GM12874 (cell line): Measurements from ENCODE around the gene HES2.

Experiments
- TF ChIP-seq, protein P1 (sequence below): IDR thresholded peaks from 2 replicates; pipeline ENCODE4 v1.5.1; 2011; ENCODE audit warnings: low read depth, mild to moderate bottlenecking, control low read depth, low read length, moderate library complexity; ENCODE audit not compliant: insufficient read depth

The HES2 gene

DNA sequence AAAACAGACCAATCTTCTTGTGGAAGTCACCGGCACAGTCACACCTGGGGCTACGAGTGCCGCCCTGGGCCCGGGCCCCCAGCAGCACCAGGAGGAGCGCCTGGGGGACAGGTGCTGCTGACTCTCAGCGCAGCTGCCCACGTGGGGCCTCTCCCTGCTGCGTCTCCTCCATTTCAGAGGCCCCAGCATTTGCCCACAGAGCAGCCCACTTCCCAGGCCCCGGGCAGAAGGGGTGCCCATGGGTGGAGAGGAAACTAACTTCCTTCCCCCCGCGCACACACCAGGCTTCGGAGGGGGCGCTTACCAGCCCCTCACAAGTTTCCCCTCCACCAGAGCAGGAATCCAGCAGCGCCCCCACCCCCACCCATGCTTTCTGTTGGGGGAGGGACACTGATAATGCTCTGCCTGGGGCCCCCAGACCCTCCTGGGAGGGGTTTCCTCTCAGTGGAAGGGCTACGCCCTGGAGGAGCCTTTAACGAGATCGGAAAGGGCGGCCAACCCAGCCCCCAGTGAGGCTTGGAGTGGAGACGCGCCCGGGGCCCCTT is 45.8 kb upstream of the HES2 start:
- TF ChIP-seq, protein P1, sequence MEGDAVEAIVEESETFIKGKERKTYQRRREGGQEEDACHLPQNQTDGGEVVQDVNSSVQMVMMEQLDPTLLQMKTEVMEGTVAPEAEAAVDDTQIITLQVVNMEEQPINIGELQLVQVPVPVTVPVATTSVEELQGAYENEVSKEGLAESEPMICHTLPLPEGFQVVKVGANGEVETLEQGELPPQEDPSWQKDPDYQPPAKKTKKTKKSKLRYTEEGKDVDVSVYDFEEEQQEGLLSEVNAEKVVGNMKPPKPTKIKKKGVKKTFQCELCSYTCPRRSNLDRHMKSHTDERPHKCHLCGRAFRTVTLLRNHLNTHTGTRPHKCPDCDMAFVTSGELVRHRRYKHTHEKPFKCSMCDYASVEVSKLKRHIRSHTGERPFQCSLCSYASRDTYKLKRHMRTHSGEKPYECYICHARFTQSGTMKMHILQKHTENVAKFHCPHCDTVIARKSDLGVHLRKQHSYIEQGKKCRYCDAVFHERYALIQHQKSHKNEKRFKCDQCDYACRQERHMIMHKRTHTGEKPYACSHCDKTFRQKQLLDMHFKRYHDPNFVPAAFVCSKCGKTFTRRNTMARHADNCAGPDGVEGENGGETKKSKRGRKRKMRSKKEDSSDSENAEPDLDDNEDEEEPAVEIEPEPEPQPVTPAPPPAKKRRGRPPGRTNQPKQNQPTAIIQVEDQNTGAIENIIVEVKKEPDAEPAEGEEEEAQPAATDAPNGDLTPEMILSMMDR: no peak

DNA sequence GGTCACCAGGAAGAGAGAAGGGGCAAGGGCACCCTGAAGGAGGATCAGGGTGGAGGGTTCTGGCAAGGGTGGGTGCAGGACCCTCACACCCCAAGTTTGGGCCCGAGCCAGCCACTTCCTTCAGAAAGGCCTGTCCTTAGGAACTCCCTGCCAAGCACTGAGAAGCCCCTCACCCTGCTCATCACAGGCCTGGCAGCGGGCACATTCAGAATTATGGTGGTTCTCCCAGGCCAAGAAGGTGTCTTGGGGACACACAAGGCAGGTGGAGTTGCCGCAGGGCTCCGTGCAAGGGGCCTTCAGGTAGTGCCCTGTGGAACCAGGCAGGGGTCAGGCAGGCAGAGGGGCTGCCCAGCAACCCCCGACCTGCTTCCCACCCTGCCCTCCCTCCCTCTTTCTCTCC is 45.2 kb upstream of the HES2 start:
- TF ChIP-seq, protein P1: no peak

DNA sequence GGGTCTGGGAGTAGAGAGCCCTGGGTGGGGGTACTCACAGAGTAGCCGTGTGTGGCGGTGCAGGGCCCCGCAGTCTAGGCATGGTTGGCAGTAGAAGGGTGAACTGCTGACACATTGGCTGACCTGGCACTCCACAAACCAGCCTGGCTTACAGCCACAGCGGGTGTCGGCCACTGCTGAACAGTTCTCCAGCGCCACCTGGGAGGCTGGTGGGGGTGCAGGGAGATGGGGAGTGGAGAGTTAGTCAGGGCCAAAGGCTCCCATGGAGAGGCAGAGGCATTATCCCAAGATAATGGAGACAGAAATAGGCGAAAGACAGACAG is 44.8 kb upstream of the HES2 start:
- TF ChIP-seq, protein P1: no peak

DNA sequence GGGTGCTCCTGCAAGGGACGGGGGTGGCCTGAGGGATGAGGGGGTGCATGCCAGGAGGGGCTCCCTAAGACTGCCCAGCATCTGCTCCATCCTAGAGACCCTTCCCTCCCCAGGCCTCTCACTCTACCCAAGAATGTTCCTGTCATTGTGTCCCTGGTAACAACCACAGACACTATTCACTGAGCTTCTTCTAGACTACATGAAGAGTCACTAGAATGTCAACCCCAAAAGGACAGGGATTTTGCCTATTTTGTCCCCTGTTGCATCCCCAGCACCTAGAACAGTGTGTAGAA is 43.3 kb upstream of the HES2 start:
- TF ChIP-seq, protein P1: no peak

DNA sequence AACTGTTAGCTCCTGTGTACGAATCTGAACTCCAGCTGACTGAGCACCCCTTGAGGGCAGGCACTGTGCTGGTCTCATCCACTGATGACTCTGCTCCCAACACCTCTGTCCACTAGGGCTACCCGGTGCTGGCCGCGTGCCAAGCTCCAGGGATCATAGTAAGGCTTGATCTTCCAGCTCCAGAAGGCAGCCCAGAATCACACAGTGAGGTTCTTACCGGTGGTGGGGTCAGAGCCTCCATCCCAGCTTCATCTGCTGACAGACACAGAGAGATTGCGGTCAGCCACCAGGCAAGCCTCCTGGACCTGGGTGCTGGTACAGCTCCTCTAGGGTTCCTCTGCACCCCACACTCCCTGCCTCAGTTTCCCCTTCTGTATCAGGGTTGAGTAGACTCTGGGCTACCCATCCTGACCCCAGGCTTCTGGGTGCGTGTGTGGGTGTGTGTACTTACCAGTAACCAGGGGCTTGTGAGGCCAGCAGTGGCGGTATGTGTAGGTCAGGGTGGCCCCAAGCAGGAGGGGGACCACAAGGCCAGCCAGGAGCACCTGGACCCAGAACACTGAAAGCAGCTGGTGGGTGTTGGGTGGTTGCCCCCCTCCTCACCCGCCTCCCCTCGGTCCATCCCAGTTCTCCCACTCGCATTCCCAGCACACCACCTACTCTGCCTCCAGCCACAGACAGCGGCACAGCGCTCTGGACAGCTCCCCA is 42.8 kb upstream of the HES2 start:
- TF ChIP-seq, protein P1: no peak

DNA sequence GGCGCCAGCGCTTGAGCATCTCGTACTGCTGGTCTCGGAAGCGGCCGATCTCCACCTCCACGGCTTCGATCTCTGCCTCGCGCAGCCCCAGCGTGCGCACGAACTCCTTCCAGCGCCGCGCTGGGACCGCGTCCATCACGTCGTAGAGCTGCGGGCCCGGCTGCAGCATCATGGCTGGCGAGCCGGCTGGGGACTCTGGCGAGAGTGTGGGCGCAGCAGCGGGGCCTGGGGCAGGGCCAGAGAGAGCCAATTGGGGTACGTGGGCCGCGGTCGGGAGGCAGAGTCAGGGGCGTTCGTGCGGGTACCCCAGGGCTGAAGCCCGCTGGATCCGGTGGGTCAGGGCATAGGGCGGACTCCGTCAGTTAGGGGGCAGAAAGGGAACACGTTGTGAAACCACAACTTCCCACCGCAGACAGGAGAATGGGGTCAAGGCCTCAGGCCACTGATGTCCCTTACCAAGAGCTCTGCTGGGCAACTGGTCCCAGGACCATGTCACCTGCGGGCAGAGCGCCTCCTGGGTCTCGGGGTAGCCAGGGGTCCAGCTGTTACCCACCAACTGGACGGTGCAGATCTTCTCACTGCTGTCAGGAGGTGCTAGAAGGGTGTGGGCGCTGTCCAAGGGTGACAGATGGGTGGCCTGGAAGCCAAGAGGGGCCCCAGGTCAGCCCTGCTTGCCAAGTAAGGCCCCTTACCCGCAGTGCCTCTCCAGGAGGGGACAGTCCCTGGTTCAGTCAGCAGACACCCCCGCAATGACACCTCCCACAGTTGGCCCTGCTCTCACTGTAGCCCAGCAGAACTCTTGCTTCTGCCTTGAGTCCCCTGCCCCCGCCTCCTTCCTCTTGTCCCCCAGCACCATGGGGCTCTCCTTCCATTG is 42.1 kb upstream of the HES2 start:
- TF ChIP-seq, protein P1: no peak

DNA sequence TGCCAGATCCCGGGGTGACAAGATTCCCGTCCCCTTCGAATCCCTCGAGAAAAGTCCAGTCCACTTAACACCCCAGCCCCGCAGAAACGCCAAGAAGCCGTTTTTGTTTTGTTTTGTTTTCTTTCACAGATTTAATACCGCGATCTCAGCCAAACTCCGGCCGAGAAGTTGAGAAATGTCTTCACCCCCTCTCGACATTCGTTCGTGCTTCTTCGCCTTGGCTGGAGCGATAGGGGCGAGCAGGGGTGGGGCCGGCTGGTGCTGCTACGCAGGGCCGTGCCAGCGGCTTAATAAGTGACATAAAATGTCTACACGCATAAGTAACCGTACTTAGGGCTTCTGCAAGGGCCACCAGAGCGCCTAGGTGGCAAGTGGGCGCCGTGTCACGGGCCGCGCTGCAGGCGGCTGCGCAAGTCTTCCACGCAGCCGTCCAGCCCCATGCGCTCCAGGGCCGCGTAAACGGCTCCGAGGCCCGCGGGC is 41.4 kb upstream of the HES2 start:
- TF ChIP-seq, protein P1: no peak
